Upper lobe of left lung (tissue), 4 donors: Measurements from ENCODE around the gene FHOD3.

Experiments
- CTCF ChIP-seq, 6 experiments: fragments of 450-650 bp in 4 of 6; fragments of 200-600 bp in 2 of 6; sonication (generic) in 2 of 6; IDR thresholded peaks; one replicate each; pipeline ENCODE4 v1.5.1; 2016 to 2019; ENCODE audit warnings: antibody characterized with exemption in 6 of 6
- POLR2A ChIP-seq, 4 donors: fragments of 450-650 bp; IDR thresholded peaks; one replicate each; pipeline ENCODE4 v1.5.1; 2016 to 2017; ENCODE audit warnings: antibody characterized with exemption in 4 of 4, mild to moderate bottlenecking in 2 of 4
- POLR2AphosphoS5 ChIP-seq, 2 donors: sonication (generic); formaldehyde crosslinking; IDR thresholded peaks; one replicate each; pipeline ENCODE4 v1.5.1; 2017; ENCODE audit warnings: antibody characterized with exemption in 2 of 2

- TF ChIP-seq CTCF (IDR thresholded peaks at IDR 0.05) (no peak), POLR2A (IDR thresholded peaks at IDR 0.05) (no peak), POLR2AphosphoS5 (IDR thresholded peaks at IDR 0.05) (no peak)
Observed at GRCh38 chr18:36724591-36725001, 427.1 kb downstream of the FHOD3 start.
